SU-DHL-6 (cell line): ENCODE data around the gene ACVR1C.
"Not testable (repeated sequence)": the region's sequence is repeated elsewhere in the genome, so short reads cannot be mapped to it uniquely, and the experiment has no call there.

Experiments
- EZH2phosphoT487 ChIP-seq: fragments of 200-600 bp; sonication (generic), shearing (Covaris generic); conservative IDR thresholded peaks from 2 replicates; pipeline ENCODE4 v1.6.1; 2018; ENCODE audit warnings: mild to moderate bottlenecking, antibody characterized with exemption, low read length, moderate library complexity, mixed read lengths
- TF ChIP-seq, protein P1 (sequence below): fragments of 200-600 bp; sonication (generic); IDR thresholded peaks from one replicate; pipeline ENCODE4 v1.5.1; 2017; ENCODE audit warnings: antibody characterized with exemption, mild to moderate bottlenecking, low read length, moderate library complexity; ENCODE audit not compliant: insufficient read depth, poor library complexity, severe bottlenecking

DNA sequence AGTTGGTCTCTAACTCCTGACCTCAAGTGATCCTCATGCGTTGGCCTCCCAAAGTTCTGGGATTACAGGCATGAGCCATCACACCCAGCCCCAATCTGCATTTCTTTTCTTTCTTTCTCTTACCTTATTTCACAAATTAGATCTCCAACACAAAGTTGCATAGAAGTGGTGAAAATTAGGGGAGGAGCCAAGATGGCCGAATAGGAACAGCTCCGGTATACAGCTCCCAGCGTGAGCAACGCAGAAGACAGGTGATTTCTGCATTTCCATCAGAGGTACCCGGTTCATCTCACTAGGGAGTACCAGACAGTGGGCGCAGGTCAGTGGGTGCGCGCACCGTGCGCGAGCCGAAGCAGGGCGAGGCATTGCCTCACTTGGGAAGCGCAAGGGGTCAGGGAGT lies 113.7 kb downstream of the ACVR1C start:
- TF ChIP-seq, protein P1, sequence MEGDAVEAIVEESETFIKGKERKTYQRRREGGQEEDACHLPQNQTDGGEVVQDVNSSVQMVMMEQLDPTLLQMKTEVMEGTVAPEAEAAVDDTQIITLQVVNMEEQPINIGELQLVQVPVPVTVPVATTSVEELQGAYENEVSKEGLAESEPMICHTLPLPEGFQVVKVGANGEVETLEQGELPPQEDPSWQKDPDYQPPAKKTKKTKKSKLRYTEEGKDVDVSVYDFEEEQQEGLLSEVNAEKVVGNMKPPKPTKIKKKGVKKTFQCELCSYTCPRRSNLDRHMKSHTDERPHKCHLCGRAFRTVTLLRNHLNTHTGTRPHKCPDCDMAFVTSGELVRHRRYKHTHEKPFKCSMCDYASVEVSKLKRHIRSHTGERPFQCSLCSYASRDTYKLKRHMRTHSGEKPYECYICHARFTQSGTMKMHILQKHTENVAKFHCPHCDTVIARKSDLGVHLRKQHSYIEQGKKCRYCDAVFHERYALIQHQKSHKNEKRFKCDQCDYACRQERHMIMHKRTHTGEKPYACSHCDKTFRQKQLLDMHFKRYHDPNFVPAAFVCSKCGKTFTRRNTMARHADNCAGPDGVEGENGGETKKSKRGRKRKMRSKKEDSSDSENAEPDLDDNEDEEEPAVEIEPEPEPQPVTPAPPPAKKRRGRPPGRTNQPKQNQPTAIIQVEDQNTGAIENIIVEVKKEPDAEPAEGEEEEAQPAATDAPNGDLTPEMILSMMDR, result not testable (repeated sequence)
- not testable (repeated sequence) for TF ChIP-seq EZH2phosphoT487
